ENCODE measurements around the gene GRK5. TPM values are rescaled to one million over a fixed set of nuclear protein-coding genes. Genes with fewer than 3 reads are reported as not detected.
A peak's percentile ranks its signal among the peaks of the same experiment; 100 is the strongest.
"Not testable (repeated sequence)": the region's sequence is repeated elsewhere in the genome, so short reads cannot be mapped to it uniquely, and the experiment has no call there.

GRK5 gene
- total and polyA plus RNA-seq, 2 donors from 2014 or later = 7.3 to 18.7 TPM

- intact Hi-C loops (cut with DNase I) = no loop called here
- H3K9me3 ChIP-seq (ENCODE audit: control insufficient read depth in 2 of 3, insufficient read depth in 1 of 3, low read length in 3 of 3) = no peaks in the 10 kb centered on the region
- H3K4me1 ChIP-seq (ENCODE audit: control insufficient read depth in 2 of 3, insufficient read depth in 2 of 3, low read depth in 1 of 3, low read length in 3 of 3) = peaks cover 0 to 8% (median 4%) of the 10 kb centered on the region in 3 donors
- TF ChIP-seq, protein P1, sequence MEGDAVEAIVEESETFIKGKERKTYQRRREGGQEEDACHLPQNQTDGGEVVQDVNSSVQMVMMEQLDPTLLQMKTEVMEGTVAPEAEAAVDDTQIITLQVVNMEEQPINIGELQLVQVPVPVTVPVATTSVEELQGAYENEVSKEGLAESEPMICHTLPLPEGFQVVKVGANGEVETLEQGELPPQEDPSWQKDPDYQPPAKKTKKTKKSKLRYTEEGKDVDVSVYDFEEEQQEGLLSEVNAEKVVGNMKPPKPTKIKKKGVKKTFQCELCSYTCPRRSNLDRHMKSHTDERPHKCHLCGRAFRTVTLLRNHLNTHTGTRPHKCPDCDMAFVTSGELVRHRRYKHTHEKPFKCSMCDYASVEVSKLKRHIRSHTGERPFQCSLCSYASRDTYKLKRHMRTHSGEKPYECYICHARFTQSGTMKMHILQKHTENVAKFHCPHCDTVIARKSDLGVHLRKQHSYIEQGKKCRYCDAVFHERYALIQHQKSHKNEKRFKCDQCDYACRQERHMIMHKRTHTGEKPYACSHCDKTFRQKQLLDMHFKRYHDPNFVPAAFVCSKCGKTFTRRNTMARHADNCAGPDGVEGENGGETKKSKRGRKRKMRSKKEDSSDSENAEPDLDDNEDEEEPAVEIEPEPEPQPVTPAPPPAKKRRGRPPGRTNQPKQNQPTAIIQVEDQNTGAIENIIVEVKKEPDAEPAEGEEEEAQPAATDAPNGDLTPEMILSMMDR (IDR thresholded peaks at IDR 0.05; ENCODE audit: borderline replicate concordance, extremely low read depth, insufficient read depth) = no peak
- no peak overlapping the region for H3K9ac ChIP-seq (ENCODE audit: low read length in 3 of 3)
- no peaks in the 10 kb centered on the region for H3K36me3 ChIP-seq (ENCODE audit: control insufficient read depth in 2 of 3, insufficient read depth in 3 of 3, low read length in 3 of 3)
- no peak for FAIRE-seq
- DNase-seq = peak in 1 of 5 donors; percentile 89
- no peaks in the 10 kb centered on the region for H3K27me3 ChIP-seq (ENCODE audit: control insufficient read depth, insufficient read depth, low read length)
- peak overlapping the region in 1 of 2 donors; percentile 86 for H3K27ac ChIP-seq (ENCODE audit: low read depth in 2 of 2, low read length in 2 of 2)
- peak overlapping the region in 1 of 3 donors; percentile 3 for H3K4me3 ChIP-seq (ENCODE audit: low read length in 3 of 3)
Observed at GRCh38 chr10:119270762-119271366, 63.5 kb downstream of the GRK5 start.

DNA sequence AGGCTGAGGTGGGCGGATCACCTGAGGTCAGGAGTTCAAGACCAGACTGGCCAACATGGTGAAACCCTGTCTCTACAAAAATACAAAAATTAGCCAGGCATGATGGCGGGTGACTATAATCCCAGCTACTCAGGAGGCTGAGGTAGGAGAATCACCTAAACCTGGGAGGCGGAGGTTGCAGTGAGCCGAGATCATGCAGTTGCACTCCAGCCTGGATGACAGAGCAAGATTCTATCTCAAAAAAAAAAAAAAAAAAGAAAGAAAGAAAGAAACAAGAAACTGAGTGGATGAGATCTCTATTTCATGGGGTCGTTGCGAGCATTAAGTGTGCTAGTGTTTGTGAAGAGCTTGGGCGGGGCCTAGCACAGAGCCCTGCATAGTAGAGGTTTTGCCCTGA lies 65.0 kb downstream of the GRK5 start:
- H3K4me1 ChIP-seq (ENCODE audit: control insufficient read depth in 2 of 3, insufficient read depth in 2 of 3, low read depth in 1 of 3, low read length in 3 of 3); H3K36me3 ChIP-seq (ENCODE audit: control insufficient read depth in 2 of 3, insufficient read depth in 3 of 3, low read length in 3 of 3); H3K27ac ChIP-seq (ENCODE audit: low read depth in 2 of 2, low read length in 2 of 2); FAIRE-seq; H3K4me3 ChIP-seq (ENCODE audit: low read length in 3 of 3); intact Hi-C loops (cut with DNase I); H3K27me3 ChIP-seq (ENCODE audit: control insufficient read depth, insufficient read depth, low read length); H3K9ac ChIP-seq (ENCODE audit: low read length in 3 of 3); DNase-seq; H3K9me3 ChIP-seq (ENCODE audit: control insufficient read depth in 2 of 3, insufficient read depth in 1 of 3, low read length in 3 of 3): not testable (repeated sequence)

- Histone ChIP-seq H3K9me3 (ENCODE audit: control insufficient read depth in 2 of 3, insufficient read depth in 1 of 3, low read length in 3 of 3) (no peaks in the 10 kb centered on the region), H3K9ac (ENCODE audit: low read length in 3 of 3) (no peak overlapping the region), H3K4me3 (ENCODE audit: low read length in 3 of 3) (no peak overlapping the region), H3K36me3 (ENCODE audit: control insufficient read depth in 2 of 3, insufficient read depth in 3 of 3, low read length in 3 of 3) (no peaks in the 10 kb centered on the region), H3K27ac (ENCODE audit: low read depth in 2 of 2, low read length in 2 of 2) (no peak overlapping the region), H3K4me1 (ENCODE audit: control insufficient read depth in 2 of 3, insufficient read depth in 2 of 3, low read depth in 1 of 3, low read length in 3 of 3) (peaks cover 0 to 8% (median 4%) of the 10 kb centered on the region in 3 donors), H3K27me3 (ENCODE audit: control insufficient read depth, insufficient read depth, low read length) (no peaks in the 10 kb centered on the region)
- FAIRE-seq (no peak), DNase-seq (no peak)
- intact Hi-C loops (cut with DNase I) = no loop called here
- TF ChIP-seq, protein P1 (IDR thresholded peaks at IDR 0.05; ENCODE audit: borderline replicate concordance, extremely low read depth, insufficient read depth) = no peak
Observed at GRCh38 chr10:119272736-119273135, 65.4 kb downstream of the GRK5 start.

DNA sequence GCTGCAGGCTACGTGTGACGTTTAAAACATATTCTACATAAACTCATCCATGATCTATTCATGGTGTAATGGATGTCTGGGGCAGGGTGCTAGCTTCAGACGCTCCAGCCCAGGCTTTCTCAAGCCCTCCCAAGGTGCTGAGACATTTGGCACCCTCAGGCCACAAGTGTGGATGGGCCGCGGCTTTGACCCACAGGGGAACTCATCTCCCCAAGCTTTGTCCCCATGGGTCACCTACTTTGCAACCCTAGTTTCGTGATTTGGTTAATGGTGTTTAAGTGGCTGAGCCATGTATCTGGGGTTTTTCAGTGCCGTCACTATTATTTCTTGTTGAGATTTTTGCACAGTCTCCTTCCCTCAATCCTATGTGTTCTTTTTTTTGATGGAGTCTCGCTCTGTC lies 66.0 kb downstream of the GRK5 start:
- intact Hi-C loops (cut with DNase I) = no loop called here
- no peak overlapping the region for H3K4me3 ChIP-seq (ENCODE audit: low read length in 3 of 3)
- peaks cover 0 to 8% (median 4%) of the 10 kb centered on the region in 3 donors for H3K4me1 ChIP-seq (ENCODE audit: control insufficient read depth in 2 of 3, insufficient read depth in 2 of 3, low read depth in 1 of 3, low read length in 3 of 3)
- H3K27ac ChIP-seq (ENCODE audit: low read depth in 2 of 2, low read length in 2 of 2) = no peak overlapping the region
- no peaks in the 10 kb centered on the region for H3K9me3 ChIP-seq (ENCODE audit: control insufficient read depth in 2 of 3, insufficient read depth in 1 of 3, low read length in 3 of 3)
- H3K27me3 ChIP-seq (ENCODE audit: control insufficient read depth, insufficient read depth, low read length) = no peaks in the 10 kb centered on the region
- TF ChIP-seq, protein P1 (IDR thresholded peaks at IDR 0.05; ENCODE audit: borderline replicate concordance, extremely low read depth, insufficient read depth) = no peak
- H3K9ac ChIP-seq (ENCODE audit: low read length in 3 of 3) = no peak overlapping the region
- FAIRE-seq (no peak), DNase-seq (no peak)
- H3K36me3 ChIP-seq (ENCODE audit: control insufficient read depth in 2 of 3, insufficient read depth in 3 of 3, low read length in 3 of 3) = no peaks in the 10 kb centered on the region
